Endothelial cell of hepatic sinusoid (primary cell): ENCODE measurements around the gene HECW1.
"Not testable (repeated sequence)": the region's sequence is repeated elsewhere in the genome, so short reads cannot be mapped to it uniquely, and the experiment has no call there.

Experiments
- in situ Hi-C: cut with HindIII; loops from 2 replicates; pipeline ENCODE4 v1.10.0; 2017; ENCODE audit warnings: low sequenced_read_pairs

The HECW1 gene

DNA sequence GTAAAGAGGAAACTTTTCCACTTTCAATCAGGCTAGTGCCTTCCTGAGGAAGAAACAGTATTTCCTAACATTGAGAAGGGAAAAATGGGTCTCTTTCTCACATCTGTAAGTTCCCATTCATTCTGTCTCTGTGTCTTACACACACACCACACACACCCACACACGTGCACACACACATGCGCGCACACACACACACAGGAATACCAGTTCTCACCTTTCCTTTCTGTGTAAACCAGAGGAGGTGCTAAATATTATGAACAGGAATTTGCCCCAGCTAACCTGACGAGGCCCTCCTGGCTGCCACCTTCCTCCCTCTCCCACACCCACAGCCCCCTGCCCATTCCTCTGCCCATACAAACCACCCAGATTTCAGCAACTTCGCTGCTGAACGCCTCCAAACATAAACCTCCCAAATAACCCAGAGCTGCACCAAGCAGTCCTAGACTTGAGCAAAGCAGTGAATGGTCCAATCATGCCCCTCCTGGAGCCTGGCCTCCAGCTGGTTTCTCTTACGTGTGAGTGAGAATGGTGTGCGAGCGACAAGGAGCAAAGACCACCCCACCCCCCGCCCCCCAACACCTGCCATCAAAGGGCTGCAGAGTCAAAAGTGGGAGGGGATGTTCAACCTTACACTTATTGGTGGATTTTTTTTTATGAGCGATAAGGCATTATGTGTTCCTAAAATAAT lies 190.5 kb downstream of the HECW1 start:
- in situ Hi-C loops = no loop called here

DNA sequence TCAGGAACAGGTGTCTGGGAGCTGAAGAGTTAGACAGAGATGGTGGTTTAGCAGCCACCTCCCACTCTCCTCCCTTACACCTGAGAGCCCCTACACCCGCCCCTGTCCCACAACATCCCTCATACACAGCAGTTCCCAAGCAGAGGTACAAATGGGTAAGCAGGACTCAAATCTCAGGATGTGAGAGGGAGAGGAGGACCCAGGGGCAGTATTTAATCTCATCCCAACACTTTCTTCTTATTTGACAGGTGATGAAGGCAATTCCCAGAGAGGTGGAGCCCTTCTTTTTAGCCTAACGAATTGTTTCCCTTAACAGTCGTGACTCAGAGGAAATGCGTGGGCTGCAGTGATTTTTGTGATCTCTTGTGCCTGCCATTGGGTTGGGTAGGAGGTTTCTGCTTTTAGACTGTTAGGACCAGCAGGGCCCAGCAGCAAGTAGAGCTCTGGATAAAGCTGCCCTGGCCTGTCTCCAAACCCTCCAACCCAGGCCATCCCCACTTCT lies 191.3 kb downstream of the HECW1 start:
- in situ Hi-C loops = no loop called here

DNA sequence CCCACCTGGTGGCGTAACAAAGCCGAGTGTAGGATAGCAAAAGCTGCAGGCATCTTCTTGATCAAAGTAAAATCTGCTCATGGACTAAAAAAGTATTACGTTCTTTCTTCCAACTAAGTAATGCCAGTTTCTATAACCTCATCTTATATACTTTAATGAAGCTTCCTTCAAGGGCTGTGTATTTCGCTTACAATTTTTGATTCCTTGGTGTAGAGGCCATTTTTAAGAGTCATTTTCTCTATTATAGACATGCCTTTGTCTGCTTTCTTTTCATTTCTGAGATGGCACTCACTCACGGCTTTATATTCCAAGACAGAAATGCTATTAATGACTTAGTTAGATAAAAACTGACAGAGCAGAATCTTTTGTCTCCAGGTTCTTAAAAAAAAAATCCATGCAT lies 194.0 kb downstream of the HECW1 start:
- in situ Hi-C loops = no loop called here

DNA sequence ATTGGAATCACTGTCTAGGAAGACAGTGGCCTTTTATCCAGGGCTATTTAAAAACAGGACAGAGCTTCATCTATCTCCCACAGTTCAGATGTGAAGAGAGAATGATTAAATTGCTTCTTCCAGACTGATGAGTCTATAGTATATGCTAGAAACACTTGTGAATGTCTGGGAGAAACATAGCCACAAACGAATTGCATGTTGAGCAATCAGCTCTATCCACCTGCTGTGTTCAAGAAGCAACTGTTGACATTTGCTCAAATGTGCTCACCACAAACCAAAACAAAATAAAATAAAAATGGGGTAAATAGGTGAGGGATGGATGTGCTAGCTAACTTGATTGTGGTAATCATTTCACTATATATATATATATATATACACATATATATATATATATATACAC lies 195.1 kb downstream of the HECW1 start:
- in situ Hi-C loops = no loop called here

DNA sequence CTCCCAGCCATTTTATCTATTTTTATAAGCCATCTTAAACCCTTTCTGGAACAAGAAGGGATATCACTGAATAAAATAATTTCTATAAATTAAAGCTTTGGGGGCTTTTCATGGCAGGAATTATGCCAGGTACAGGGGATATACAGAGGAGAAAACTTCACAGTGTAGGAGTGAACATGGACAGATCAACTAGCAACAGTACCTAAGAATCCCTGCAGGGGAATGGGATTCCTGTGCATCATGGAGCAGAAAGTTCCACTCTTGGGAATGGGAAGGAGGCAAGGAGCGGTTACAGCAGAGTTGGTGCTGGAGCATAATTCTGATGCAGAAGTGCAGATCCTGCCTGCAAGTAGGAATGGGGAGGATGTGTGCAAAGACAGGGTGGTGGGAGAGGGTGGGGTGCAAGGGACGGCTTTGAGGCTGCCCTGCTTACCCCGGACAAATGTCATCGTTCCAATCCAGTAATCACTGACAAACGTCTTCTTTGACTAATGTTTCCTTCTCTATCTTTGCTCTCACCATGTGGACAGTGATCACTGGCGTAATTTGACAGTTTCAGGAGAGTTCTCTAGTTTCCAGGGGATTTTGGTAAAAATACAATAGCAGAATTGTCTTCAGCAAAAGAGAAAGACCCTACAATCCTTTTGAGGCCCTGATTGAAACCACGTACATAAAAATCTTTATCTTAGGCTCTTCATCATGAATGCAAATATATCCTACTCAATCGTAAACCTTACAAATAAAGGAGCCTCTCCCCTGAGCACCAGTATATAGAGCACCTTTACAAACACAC lies 196.7 kb downstream of the HECW1 start:
- in situ Hi-C loops = no loop called here

DNA sequence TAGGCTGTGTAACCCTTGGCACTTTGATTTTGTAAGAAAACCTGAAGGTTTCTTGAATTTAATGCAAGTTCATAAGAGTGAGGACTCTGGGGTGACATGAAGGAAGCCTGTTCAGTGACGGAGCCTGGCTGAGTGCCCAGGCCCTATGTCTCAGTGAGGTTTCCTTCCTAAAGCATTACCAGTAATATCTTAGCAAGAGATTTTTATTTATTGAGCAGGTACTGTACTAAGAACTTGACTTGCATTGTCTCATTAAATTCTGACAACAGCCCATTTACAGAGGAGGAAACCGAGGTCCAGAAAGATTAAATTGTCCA lies 197.2 kb downstream of the HECW1 start:
- in situ Hi-C loops = no loop called here

DNA sequence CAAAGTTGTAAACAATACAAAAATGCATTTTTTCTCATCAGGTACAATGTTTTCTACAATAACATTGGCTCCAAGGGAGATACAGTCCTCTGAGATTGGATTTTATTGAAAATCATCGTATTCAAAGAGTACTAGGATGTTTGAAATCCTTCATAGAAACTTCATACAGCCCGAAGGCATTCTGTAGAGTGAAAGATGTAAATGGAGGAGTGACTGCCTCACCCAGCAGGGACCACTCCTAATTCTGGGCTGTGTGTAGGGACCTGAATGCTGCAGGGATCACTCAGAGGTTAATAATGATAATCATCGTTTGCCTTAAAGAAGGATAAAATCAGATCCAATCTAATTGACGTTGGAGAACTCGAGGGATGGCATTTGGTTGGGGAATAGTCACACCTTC lies 198.6 kb downstream of the HECW1 start:
- in situ Hi-C loops = no loop called here

DNA sequence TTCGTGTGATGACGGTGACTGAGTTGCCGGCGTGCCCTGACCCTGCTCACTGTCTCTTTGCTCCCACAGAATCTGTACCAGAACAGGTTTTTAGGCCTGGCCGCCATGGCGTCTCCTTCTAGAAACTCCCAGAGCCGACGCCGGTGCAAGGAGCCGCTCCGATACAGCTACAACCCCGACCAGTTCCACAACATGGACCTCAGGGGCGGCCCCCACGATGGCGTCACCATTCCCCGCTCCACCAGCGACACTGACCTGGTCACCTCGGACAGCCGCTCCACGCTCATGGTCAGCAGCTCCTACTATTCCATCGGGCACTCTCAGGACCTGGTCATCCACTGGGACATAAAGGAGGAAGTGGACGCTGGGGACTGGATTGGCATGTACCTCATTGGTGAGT lies 199.2 kb downstream of the HECW1 start:
- in situ Hi-C loops = no loop called here

DNA sequence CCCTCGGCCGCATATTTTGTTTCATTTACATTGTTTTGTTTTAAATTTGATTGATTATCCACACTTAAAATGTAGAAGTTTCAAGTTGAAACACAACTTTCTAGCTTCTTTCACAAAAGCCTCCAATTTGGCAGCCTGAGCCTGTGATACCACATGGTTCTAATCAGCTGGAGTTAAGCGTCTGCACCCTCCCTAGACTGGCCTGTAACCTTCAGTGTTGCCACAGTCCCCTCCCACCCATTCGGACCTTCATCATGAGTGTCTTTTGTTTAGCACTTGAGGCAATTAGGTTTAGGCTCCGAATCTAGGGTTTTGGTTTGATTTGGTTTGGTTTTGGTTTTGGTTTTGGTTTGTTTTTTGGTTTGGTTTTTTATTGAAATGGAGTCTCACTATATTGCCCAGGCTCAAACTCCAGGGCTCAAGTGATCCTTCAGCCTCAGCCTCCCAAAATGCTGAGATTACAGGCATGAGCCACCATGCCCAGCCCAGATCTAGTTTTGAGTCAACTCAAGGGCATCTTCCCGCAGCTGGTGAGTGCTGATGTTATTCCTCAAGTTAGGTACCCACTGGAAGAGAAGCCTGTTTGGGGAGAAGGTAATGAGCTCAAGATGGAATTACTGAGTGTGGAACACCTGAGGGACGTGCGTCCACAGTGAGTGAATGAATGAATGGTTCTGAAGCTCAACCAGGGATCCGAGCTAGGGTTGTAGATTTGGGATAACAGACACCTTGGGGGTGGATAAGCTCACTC lies 201.4 kb downstream of the HECW1 start:
- in situ Hi-C loops = no loop called here

DNA sequence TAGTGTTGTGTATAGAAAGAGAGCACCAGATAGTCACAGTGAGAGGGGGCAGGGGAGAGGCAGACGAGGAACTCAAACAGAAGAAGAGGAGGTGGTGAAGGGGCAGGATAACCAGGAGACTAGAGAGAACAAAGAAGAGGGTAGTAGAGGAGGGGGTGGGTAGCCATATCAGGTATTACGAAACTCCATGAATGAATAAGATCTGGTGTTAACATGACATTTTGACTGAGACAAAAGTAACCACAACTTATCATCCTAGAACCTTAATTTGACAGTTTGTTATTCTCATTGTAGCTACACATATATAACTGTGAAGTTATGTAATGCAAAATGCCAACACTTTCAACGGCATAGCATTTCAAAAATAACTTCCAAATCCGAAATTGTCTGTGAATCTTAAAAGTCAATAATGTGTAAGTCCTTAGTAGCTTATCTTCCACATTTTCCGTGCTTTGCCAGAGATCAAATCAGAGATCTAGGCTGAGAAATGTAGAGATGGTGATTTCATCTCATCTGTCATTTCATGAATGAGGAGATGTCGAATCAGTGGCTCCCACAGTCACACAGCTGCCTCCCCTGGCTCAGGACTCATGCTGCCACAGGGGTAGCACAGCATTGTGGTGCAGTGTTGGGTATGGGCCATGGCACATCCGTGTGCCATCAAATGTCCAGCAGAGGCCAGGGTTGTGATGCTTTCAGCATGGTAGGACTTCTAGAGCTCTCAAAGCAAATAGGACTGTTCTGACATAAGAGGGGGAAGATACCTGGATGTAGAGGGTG lies 202.1 kb downstream of the HECW1 start:
- in situ Hi-C loops = no loop called here

DNA sequence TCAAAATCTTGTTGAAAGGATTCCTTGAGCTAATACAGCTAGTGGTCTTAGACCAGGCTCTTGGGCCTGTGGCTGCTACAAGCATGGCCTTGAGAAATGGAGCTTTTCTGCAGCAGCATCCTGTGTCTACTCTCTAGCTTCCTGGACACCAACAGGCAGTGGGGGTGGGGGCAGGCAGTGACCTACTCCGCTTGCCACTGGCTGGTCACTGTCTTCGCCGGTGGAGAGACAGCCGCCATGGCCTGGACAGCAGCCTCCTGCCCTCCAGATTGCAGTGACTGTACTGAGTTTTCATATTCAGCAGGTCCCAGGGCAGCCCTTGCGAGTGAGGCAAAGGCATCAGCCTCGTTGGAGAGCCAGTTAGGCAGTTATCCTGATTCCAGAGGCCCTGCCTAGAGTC lies 204.6 kb downstream of the HECW1 start:
- in situ Hi-C loops = no loop called here

DNA sequence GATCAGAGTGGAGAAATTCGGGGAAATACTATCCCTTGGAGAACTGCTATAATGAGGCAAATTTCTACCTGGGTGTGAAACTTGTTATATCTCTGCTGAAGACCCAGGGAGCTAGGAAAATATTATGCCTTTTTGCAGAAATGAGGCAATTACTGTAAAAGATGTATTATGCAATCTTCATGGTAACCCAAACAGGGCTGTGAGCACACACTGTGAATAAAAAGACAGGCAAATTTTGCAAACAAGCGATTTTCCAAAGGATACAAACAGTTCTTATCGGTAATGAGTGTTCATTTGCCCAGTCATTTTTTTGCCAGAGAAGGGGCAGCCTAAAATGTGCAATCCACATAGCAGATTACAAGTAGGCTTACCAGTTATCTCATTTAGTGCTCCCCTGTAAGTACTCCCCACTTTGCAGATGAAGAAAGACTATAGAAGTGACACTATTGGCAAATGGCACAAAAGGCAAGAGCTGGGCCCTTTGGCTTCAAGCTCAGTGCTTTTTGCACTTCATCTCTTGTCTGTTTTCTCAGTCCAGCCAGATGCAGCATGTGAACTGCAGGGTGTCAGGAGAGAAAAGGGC lies 205.8 kb downstream of the HECW1 start:
- in situ Hi-C loops = no loop called here

DNA sequence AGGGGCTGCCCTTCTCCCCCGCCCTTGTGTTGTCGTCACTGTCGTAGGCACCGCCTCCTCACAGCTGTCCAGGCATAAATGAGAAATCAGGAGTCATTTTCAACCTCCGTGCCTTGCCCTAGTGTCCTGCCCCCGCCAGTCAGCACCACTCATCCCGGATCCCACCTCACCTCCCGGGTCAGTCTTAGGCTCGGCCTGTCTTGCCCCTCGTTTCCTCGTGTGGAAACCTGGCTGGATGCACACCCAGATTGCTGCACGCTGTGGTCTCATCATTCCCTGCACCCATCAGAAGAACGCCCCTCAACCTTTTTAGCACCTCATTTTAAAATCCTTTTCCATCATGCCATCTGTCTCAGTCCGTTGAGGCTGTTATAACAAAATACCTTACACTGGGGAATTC lies 213.1 kb downstream of the HECW1 start:
- in situ Hi-C loops = no loop called here

DNA sequence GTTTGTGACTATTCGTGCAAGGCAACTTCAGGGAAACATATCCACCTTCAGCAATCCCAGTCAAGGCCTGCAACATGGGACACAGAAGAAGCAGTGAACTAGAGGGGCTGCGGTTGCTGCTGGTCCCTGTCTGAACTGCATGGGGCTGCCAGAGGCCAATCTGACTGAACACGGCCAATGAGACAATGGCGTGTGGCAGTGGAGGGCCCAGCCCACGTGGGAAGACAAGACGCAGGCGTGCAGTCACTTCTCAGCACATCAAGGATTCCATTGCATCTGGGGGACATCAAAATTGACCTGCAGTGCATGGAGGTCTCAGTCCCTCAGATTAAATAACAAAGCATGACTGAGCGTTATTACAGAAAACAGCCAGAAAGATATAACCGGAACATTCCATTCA lies 215.9 kb downstream of the HECW1 start:
- in situ Hi-C loops = no loop called here

DNA sequence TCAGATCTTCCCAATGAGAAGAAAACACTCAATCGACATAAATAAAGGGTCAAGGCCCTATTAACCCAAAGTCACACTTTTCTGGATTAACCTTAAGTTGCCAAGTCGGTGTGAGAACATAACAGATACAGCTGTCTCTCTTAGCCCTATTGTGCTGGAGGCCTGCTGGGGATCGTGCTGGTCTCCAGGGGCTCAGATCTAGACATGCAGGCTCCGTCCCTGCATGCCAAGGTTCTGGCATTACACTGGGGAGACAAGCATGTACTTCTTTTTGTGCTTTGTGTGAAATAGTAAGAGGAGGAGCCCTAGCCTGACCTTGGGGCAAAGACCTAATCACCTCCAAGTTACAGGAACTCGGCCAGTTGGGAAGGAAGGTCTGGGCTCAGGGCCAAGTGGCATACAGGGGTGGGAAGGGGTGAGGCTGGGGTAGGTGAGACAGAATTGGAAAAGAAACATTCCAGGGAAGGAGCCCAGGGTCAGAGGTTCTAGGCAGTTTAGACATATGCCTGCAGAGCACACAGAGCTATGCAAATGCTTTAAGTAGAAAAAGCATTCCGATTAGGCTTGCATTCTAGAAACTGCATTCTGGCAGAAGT lies 216.4 kb downstream of the HECW1 start:
- in situ Hi-C loops = no loop called here

DNA sequence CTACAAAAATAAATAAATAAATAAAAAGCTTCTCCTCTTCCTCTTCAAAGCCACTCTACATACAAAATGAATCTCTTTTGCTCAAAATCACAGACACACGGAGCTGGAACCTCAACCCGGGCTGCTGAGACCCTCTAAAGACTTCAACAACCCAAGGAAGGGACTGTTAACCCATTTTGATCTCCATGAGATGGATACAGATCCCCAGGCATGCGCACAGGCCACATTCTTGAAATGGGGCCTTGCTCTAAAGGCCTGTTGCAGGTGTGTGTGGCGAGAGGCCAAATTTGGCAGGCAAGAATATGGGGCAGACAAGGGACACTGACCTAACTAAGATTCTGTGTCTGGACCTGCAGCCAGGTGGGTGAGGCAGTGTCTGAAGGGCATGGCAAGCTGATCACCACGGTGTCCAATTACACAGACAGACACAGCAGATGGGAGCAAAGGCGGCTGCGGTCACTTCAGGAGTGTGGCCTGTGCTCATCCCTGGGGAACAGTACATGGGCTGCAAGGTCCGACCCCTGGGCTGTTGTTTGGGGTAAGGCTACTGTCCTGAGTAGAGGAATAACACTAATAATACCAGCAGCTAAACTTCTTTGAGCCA lies 219.8 kb downstream of the HECW1 start:
- in situ Hi-C loops = no loop called here

DNA sequence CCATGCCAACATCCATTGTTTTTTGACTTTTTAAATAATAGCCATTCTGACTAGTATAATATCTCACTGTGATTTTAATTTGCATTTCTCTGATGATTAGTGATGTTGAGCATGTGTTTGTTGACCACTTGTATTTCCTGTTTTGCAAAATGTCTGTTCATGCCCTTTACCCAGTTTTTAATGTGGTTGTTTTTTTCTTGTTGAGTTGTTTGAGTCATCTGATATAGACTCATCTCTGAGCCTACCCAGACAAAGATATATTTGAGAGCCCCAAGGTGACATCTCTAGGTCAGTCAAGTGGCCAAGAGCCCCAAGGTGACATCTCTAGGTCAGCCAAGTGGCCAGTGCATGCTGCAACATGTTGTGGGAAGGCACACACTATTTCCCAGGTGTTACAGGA lies 224.7 kb downstream of the HECW1 start:
- in situ Hi-C loops = no loop called here

DNA sequence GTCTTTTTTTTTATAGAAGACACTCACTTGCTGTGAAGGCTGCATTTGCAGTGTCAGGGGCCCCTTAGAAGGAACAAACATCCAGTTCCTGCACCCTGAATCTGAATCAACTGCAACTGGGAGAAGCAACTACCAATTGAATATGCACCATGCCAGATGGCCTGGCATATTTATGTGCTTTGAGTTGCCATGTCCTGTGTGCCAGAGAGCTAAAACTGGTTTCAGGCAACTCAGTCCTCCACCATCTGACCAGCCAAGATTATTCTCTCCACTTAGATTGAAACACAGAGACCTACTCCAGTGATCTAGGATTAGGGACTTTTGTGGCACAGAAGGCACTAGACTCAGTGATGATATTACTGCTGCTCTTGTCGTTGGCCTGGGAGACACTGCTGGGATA lies 225.4 kb downstream of the HECW1 start:
- in situ Hi-C loops = no loop called here

DNA sequence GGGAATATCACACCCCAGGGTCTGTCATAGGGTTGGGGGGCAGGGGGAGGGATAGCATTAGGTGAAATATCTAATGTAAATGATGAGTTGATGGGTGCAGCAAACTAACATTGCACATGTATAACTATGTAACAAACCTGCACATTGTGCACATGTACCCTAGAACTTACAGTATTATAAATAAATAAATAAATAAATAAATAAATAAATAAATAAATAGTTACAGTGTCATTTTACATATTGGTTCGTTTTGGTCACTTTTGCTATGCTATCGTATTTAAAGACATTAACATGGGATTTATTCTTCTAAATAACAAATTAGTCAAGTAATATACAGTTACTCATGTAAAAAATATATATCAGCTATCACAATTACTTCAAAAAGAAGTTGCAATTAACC lies 228.7 kb downstream of the HECW1 start:
- in situ Hi-C loops = no loop called here

DNA sequence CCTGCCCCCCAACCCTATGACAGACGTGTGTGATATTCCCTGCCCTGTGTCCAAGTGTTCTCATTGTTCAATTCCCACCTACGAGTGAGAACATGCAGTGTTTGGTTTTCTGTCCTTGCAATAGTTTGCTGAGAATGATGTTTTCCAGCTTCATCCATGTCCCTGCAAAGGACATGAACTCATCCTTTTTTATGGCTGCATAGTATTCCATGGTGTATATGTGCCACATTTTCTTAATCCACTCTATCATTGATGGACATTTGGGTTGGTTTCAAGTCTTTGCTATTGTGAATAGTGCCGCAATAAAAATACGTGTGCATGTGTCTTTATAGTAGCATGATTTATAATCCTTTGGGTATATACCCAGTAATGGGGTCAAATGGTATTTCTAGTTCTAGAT lies 231.0 kb downstream of the HECW1 start:
- in situ Hi-C loops = not testable (repeated sequence)
